Measurements from ENCODE around the gene DYRK1A.

DNA sequence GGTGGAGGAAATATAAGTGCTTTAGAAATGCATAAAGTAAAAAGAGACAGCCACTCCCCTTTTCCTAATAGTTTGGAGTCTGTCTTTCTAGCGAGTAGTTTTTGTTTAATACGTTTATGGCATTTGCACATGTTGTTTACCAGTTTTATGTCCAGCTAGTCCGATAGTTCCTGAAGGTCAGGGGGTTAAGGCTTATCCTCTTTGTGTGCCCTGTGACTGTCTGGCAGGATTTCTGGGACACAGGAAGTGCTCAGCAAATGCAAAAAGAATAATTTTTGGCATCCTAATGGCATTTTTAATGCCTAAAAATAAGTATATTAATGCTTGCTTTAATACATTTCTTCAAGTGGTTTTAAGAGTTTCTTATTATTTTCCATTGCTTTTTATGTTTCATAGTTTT, 58.4 kb downstream of the DYRK1A start:
- TF ChIP-seq, protein P1, sequence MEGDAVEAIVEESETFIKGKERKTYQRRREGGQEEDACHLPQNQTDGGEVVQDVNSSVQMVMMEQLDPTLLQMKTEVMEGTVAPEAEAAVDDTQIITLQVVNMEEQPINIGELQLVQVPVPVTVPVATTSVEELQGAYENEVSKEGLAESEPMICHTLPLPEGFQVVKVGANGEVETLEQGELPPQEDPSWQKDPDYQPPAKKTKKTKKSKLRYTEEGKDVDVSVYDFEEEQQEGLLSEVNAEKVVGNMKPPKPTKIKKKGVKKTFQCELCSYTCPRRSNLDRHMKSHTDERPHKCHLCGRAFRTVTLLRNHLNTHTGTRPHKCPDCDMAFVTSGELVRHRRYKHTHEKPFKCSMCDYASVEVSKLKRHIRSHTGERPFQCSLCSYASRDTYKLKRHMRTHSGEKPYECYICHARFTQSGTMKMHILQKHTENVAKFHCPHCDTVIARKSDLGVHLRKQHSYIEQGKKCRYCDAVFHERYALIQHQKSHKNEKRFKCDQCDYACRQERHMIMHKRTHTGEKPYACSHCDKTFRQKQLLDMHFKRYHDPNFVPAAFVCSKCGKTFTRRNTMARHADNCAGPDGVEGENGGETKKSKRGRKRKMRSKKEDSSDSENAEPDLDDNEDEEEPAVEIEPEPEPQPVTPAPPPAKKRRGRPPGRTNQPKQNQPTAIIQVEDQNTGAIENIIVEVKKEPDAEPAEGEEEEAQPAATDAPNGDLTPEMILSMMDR (IDR thresholded peaks at IDR 0.05): no peak
- no peak for TF ChIP-seq POLR2A (IDR thresholded peaks at IDR 0.05)

All from heart left ventricle (tissue), 13 donors.